ENCODE measurements around the gene SH3BP2. TPM values are rescaled to one million over a fixed set of nuclear protein-coding genes. Genes with fewer than 3 reads are reported as not detected.

The SH3BP2 gene
- total RNA-seq, 3 donors from 2014 or later, result 72.2 to 77.9 (median 76.7) TPM

GRCh38 chr4:2824329-2824835 is 31.5 kb downstream of the SH3BP2 start:
- no peak for DNase-seq
- H3K9me3 Mint-ChIP-seq, result no peaks in the 10 kb centered on the region
- no peak overlapping the region for H3K4me3 Mint-ChIP-seq
- ATAC-seq, result no peak
- no peaks in the 10 kb centered on the region for H3K27me3 Mint-ChIP-seq (ENCODE audit: low read depth)
- peaks cover 25% of the 10 kb centered on the region for H3K36me3 Mint-ChIP-seq (ENCODE audit: insufficient read depth)
- peaks cover 8% of the 10 kb centered on the region for H3K4me1 Mint-ChIP-seq (ENCODE audit: low read depth)

DNA sequence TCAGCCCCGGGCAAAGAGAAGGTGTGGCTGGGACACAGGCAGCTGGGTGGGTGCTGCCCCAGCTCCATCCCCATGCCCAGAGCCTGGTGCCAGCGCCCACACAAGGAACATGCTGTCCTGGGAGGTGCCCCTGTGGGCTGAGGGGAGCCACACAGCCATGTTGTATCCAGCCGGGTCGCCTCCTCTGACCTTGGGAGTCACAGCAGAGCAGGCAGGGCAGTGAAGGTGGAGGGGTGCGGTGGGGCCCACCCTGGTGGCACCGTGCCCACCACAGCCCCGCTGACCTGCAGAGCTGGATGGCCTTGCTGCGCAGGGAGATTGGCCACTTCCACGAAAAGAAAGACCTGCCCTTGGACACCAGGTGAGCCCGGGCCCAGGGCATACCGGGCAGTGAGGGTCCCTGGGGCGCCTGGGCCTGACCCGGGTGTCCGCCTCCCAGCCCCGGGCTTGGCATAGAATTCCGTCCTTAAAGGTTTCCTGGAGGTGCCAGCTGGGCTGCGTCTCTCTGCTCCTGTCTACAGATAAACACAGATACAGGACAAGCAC is 32.0 kb downstream of the SH3BP2 start:
- H3K9me3 Mint-ChIP-seq, result no peaks in the 10 kb centered on the region
- H3K4me3 Mint-ChIP-seq, result no peak overlapping the region
- H3K36me3 Mint-ChIP-seq (ENCODE audit: insufficient read depth), result peaks cover 25% of the 10 kb centered on the region
- no peaks in the 10 kb centered on the region for H3K27me3 Mint-ChIP-seq (ENCODE audit: low read depth)
- H3K4me1 Mint-ChIP-seq (ENCODE audit: low read depth), result peaks cover 2% of the 10 kb centered on the region
- DNase-seq, result no peak
- ATAC-seq, result no peak

- Mint-ChIP-seq H3K9me3 (no peaks in the 10 kb centered on the region), H3K36me3 (ENCODE audit: insufficient read depth) (peaks cover 25% of the 10 kb centered on the region)
- no peak for DNase-seq
These were observed 32.9 kb downstream of the SH3BP2 start for GRCh38 chr4:2825740-2826139.

DNA sequence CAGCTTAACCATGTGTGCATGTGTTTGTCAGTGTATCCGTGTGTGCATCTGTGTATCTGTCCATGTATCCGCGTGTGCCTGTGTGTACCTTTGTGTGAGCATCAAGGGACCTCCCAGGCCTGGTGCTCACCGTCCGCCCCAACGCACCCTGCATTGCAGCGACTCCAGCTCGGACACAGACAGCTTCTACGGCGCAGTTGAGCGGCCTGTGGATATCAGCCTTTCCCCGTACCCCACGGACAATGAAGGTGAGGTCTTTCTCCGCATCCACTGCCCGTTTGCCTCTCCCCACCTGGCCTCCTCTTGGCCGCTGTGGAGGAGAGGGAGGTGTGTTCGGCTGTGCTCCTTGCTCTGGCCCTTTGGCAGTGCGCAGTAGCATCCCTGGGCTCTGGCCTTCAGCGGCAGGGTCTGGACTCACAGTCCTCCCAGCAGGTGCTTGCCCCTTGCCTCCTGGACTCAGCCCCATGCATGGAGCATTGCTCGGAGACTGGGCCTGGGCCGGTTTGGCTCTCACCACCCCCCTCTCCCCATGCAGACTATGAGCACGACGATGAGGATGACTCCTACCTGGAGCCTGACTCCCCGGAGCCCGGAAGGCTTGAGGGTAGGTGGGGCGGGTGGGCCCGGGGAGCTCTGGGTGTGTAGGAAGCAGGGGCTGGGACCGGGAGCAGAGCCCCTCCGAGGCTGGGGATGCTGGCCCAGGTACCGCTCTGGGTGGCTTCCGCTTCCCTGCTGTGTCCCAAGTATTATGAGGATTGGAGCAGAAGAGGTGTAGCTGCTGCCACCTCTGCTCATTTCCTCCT is 34.4 kb downstream of the SH3BP2 start:
- no peaks in the 10 kb centered on the region for H3K27me3 Mint-ChIP-seq (ENCODE audit: low read depth)
- ATAC-seq, result no peak
- H3K9me3 Mint-ChIP-seq, result no peaks in the 10 kb centered on the region
- no peak overlapping the region for H3K4me3 Mint-ChIP-seq
- DNase-seq, result no peak
- H3K36me3 Mint-ChIP-seq (ENCODE audit: insufficient read depth), result peaks cover 26% of the 10 kb centered on the region
- H3K4me1 Mint-ChIP-seq (ENCODE audit: low read depth), result no peaks in the 10 kb centered on the region

More at GRCh38 chr4:2825740-2826139, 32.9 kb downstream of the SH3BP2 start:
- H3K4me3 Mint-ChIP-seq, result no peak overlapping the region
- H3K27me3 Mint-ChIP-seq (ENCODE audit: low read depth), result no peaks in the 10 kb centered on the region
- ATAC-seq, result no peak
- H3K4me1 Mint-ChIP-seq (ENCODE audit: low read depth), result no peaks in the 10 kb centered on the region

GRCh38 chr4:2827874-2828751 is 35.2 kb downstream of the SH3BP2 start:
- Mint-ChIP-seq H3K4me1 (ENCODE audit: low read depth) (peaks cover 1% of the 10 kb centered on the region), H3K27me3 (ENCODE audit: low read depth) (no peaks in the 10 kb centered on the region), H3K9me3 (no peaks in the 10 kb centered on the region), H3K4me3 (no peak overlapping the region), H3K36me3 (ENCODE audit: insufficient read depth) (peaks cover 29% of the 10 kb centered on the region)
- DNase-seq (no peak), ATAC-seq (no peak)

- Mint-ChIP-seq H3K9me3 (no peaks in the 10 kb centered on the region), H3K4me3 (no peak overlapping the region), H3K36me3 (ENCODE audit: insufficient read depth) (peaks cover 35% of the 10 kb centered on the region), H3K27me3 (ENCODE audit: low read depth) (no peaks in the 10 kb centered on the region), H3K4me1 (ENCODE audit: low read depth) (peaks cover 1% of the 10 kb centered on the region)
- no peak for DNase-seq
- ATAC-seq, result no peak
These were observed 35.9 kb downstream of the SH3BP2 start for GRCh38 chr4:2828758-2829181.

DNA sequence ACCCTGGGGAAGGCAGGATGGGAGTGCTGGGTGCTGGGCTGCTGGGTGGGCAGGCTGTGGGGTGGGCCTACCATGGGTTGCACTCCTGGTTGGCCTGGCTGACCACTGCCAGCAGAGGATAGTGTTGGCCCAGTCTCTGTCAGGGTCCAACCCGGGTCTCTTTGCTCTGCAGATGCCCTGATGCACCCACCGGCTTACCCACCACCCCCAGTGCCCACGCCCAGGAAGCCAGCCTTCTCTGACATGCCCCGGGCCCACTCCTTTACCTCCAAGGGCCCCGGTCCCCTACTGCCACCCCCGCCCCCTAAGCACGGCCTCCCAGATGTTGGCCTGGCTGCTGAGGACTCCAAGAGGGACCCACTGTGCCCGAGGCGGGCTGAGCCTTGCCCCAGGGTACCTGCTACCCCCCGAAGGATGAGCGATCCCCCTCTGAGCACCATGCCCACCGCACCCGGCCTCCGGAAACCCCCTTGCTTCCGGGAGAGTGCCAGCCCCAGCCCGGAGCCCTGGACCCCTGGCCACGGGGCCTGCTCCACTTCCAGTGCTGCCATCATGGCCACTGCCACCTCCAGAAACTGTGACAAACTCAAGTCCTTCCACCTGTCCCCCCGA is 36.5 kb downstream of the SH3BP2 start:
- ATAC-seq (no peak), DNase-seq (no peak)
- Mint-ChIP-seq H3K36me3 (ENCODE audit: insufficient read depth) (peaks cover 35% of the 10 kb centered on the region), H3K4me1 (ENCODE audit: low read depth) (peaks cover 4% of the 10 kb centered on the region), H3K9me3 (no peaks in the 10 kb centered on the region), H3K4me3 (no peak overlapping the region), H3K27me3 (ENCODE audit: low read depth) (no peaks in the 10 kb centered on the region)

DNA sequence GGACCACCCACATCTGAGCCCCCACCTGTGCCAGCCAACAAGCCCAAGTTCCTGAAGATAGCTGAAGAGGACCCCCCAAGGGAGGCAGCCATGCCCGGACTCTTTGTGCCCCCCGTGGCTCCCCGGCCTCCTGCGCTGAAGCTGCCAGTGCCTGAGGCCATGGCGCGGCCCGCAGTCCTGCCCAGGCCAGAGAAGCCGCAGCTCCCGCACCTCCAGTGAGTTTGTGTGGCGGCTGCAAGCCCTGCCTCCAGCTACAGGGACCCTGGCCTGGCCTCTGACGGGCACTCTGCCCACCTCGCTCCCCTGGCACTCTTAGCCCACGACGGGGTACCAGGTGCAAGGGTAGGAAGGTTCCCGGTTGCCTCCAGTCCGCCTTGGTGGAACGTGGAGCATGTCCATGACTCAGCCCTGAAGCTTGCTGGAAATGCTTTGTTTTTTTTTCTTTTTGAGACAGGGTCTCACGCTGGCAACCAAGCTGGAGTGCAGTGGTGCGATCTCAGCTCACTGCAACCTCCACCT is 37.1 kb downstream of the SH3BP2 start:
- ATAC-seq (no peak), DNase-seq (peak; percentile 2)
- Mint-ChIP-seq H3K4me3 (no peak overlapping the region), H3K27me3 (ENCODE audit: low read depth) (no peaks in the 10 kb centered on the region), H3K9me3 (no peaks in the 10 kb centered on the region), H3K36me3 (ENCODE audit: insufficient read depth) (peaks cover 35% of the 10 kb centered on the region), H3K4me1 (ENCODE audit: low read depth) (peaks cover 9% of the 10 kb centered on the region)

GRCh38 chr4:2830632-2831610 is 38.0 kb downstream of the SH3BP2 start:
- no peaks in the 10 kb centered on the region for H3K27me3 Mint-ChIP-seq (ENCODE audit: low read depth)
- ATAC-seq (no peak), DNase-seq (peak; percentile 3)
- H3K4me3 Mint-ChIP-seq, result no peak overlapping the region
- peaks cover 19% of the 10 kb centered on the region for H3K4me1 Mint-ChIP-seq (ENCODE audit: low read depth)
- H3K36me3 Mint-ChIP-seq (ENCODE audit: insufficient read depth), result peaks cover 29% of the 10 kb centered on the region
- H3K9me3 Mint-ChIP-seq, result no peaks in the 10 kb centered on the region

DNA sequence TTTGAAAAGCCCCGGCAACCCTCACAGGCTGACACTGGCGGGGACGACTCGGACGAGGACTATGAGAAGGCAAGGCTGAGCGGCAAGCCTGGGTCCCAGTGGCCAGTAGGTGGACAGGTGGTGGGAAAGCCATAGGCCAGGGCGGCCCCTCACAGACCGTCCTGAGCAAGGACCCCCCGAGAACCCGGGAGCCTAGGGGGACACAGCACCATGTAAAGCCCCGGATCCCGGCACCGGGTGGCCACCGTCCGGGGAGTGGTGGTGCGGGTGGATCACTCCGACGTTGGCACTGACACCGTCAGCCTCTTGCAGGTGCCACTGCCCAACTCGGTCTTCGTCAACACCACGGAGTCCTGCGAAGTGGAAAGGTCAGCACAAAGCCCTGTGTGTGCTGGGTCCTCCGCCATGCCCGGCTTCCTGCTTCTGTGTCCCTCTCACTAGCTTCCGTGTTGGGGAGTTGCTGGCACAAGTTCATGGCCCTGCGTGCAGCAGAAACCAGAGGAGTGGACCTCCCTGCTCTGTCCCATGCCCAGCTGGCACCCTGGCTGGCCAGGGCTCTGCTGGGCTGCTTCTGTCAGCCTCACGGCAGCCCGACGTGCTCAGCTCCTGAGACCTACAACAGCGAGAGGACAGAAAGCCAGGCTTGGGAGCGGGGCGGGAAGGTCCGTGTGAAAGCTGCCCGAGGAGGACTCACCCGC is 38.9 kb downstream of the SH3BP2 start:
- Mint-ChIP-seq H3K4me3 (no peak overlapping the region), H3K9me3 (no peaks in the 10 kb centered on the region), H3K4me1 (ENCODE audit: low read depth) (peaks cover 27% of the 10 kb centered on the region), H3K27me3 (ENCODE audit: low read depth) (no peaks in the 10 kb centered on the region), H3K36me3 (ENCODE audit: insufficient read depth) (peaks cover 21% of the 10 kb centered on the region)
- no peak for ATAC-seq
- peak; percentile 2 for DNase-seq

- no peak for DNase-seq
- no peak for ATAC-seq
- no peaks in the 10 kb centered on the region for H3K9me3 Mint-ChIP-seq
- H3K36me3 Mint-ChIP-seq (ENCODE audit: insufficient read depth), result peaks cover 17% of the 10 kb centered on the region
- peaks cover 34% of the 10 kb centered on the region for H3K4me1 Mint-ChIP-seq (ENCODE audit: low read depth)
- H3K27me3 Mint-ChIP-seq (ENCODE audit: low read depth), result no peaks in the 10 kb centered on the region
- H3K4me3 Mint-ChIP-seq, result no peak overlapping the region
These were observed 39.6 kb downstream of the SH3BP2 start for GRCh38 chr4:2832309-2832980.

GRCh38 chr4:2832981-2833670 is 40.2 kb downstream of the SH3BP2 start:
- H3K4me1 Mint-ChIP-seq (ENCODE audit: low read depth), result peaks cover 41% of the 10 kb centered on the region
- H3K9me3 Mint-ChIP-seq, result no peaks in the 10 kb centered on the region

More at GRCh38 chr4:2832981-2833670, 40.2 kb downstream of the SH3BP2 start:
- no peak for ATAC-seq
- Mint-ChIP-seq H3K36me3 (ENCODE audit: insufficient read depth) (peaks cover 17% of the 10 kb centered on the region), H3K4me3 (no peak overlapping the region), H3K27me3 (ENCODE audit: low read depth) (no peaks in the 10 kb centered on the region)
- DNase-seq, result no peak

All from activated T-cell treated with anti-CD3 and anti-CD28 coated beads, Interleukin-2, amount 50 U/mL, for 4 hours (primary cell).